ENCODE results near the gene PCCA. TPM values are rescaled to one million over a fixed set of nuclear protein-coding genes. Genes with fewer than 3 reads are reported as not detected.

PCCA gene
- total and polyA plus RNA-seq, 2 donors (not counting 3 experiments of a cell fraction or from before 2014, with no cell fraction given) = 5.7 to 20.2 TPM

DNA sequence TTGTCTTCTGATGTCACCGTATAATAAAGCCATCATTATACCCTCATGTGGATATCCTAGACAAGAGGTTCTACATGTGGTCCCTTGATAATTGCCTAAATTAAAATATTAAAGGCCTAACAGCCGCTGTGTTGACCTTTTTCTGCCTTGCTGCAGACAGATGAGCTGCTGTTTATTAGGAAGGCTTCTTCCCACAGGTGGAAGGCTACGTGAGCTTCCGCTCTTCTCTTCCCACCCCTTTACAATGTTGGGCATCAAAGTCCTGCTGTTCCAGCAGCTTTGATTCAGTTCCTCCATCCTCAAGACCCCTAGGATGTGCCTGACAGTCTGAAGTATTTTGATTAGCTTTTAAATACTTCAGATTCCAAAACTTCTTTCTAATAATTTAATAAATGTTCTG is 217.1 kb downstream of the PCCA start:
- dilution Hi-C loops (cut with MboI; ENCODE audit: extremely low pct_ligation_motif_present, low sequenced_read_pairs) (no loop called here), intact Hi-C loops (cut with micrococcal nuclease) (no loop called here)
- Histone ChIP-seq H3K9ac (replicated peaks; ENCODE audit: extremely low read depth, insufficient read depth, low read length) (no peak overlapping the region), H4K20me1 (replicated peaks; ENCODE audit: control insufficient read depth, extremely low read depth, insufficient read depth, low read length) (no peaks in the 10 kb centered on the region), H3K4me2 (ENCODE audit: insufficient read depth, low read length) (no peak overlapping the region), H3K4me1 (ENCODE audit: control insufficient read depth, extremely low read depth, insufficient read depth, low read length) (no peaks in the 10 kb centered on the region), H2AFZ (ENCODE audit: low read depth, low read length) (no peak overlapping the region), H3K36me3 (ENCODE audit: control insufficient read depth in 2 of 2, extremely low read depth in 1 of 2, insufficient read depth in 2 of 2, low read length in 2 of 2) (no peaks in the 10 kb centered on the region), H3K9me1 (replicated peaks; ENCODE audit: control insufficient read depth, extremely low read depth, insufficient read depth, low read length) (no peaks in the 10 kb centered on the region), H3K9me3 (replicated peaks; ENCODE audit: control insufficient read depth, insufficient read depth, low read length) (no peaks in the 10 kb centered on the region), H3K27me3 (ENCODE audit: control insufficient read depth in 2 of 2, insufficient read depth in 2 of 2, low read length in 2 of 2) (no peaks in the 10 kb centered on the region), H3K27ac (ENCODE audit: insufficient read depth, low read depth, low read length) (no peak overlapping the region), H3K79me2 (ENCODE audit: control insufficient read depth, insufficient read depth, low read length) (no peaks in the 10 kb centered on the region), H3K4me3 (replicated peaks in 1 of 3; ENCODE audit: insufficient read depth in 1 of 3, low read depth in 1 of 3, low read length in 3 of 3) (no peak overlapping the region)
- DNase-seq (ENCODE audit: low read depth, low spot score) (no peak), FAIRE-seq (no peak)
- POLR2A ChIA-PET = no interaction called here
- TF ChIP-seq EZH2 (IDR thresholded peaks at IDR 0.05; ENCODE audit: borderline replicate concordance, low read depth, low read length, severe bottlenecking) (no peak), MYC (IDR thresholded peaks at IDR 0.05; ENCODE audit: low read depth, low read length) (no peak), JUN (IDR thresholded peaks at IDR 0.05; ENCODE audit: borderline replicate concordance, insufficient read depth, insufficient read length, low read depth) (no peak), POLR2AphosphoS5 (IDR thresholded peaks at IDR 0.05; ENCODE audit: insufficient read depth, low read depth, low read length) (no peak), GATA2 (IDR thresholded peaks at IDR 0.05; ENCODE audit: insufficient read depth, insufficient read length, low read depth, low read length) (no peak), POLR2A (IDR thresholded peaks at IDR 0.05; ENCODE audit: low read depth, low read length) (no peak), FOS (IDR thresholded peaks at IDR 0.05; ENCODE audit: borderline replicate concordance, insufficient read depth, low read length) (no peak)
- TF ChIP-seq, protein P1, sequence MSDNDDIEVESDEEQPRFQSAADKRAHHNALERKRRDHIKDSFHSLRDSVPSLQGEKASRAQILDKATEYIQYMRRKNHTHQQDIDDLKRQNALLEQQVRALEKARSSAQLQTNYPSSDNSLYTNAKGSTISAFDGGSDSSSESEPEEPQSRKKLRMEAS (IDR thresholded peaks at IDR 0.05; ENCODE audit: insufficient read depth, insufficient read length) = no peak
- TF ChIP-seq, protein P2, sequence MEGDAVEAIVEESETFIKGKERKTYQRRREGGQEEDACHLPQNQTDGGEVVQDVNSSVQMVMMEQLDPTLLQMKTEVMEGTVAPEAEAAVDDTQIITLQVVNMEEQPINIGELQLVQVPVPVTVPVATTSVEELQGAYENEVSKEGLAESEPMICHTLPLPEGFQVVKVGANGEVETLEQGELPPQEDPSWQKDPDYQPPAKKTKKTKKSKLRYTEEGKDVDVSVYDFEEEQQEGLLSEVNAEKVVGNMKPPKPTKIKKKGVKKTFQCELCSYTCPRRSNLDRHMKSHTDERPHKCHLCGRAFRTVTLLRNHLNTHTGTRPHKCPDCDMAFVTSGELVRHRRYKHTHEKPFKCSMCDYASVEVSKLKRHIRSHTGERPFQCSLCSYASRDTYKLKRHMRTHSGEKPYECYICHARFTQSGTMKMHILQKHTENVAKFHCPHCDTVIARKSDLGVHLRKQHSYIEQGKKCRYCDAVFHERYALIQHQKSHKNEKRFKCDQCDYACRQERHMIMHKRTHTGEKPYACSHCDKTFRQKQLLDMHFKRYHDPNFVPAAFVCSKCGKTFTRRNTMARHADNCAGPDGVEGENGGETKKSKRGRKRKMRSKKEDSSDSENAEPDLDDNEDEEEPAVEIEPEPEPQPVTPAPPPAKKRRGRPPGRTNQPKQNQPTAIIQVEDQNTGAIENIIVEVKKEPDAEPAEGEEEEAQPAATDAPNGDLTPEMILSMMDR (IDR thresholded peaks at IDR 0.05; ENCODE audit: extremely low read depth in 1 of 2, insufficient read depth in 1 of 2, low read depth in 1 of 2, low read length in 2 of 2) = no peak
- CTCF ChIA-PET = interaction anchor here (1.2 to 1.3 kb wide), 2 partner anchors 42 to 209 kb away, joined by 3 read pairs; no protein-coding TSS in a partner anchor
- BruUV-seq (replicated peaks) = no TSS peak
